NAMALWA (cell line): ENCODE results near the gene NRXN3.

ENCODE experiments used
- DNase-seq: peaks from one replicate; pipeline ENCODE4 v3.0.0-alpha.2; 2015; ENCODE audit warnings: low spot score

NRXN3 gene

GRCh38 chr14:79150226-79150625 lies 980.1 kb downstream of the NRXN3 start:
- DNase-seq, result no peak

GRCh38 chr14:79157369-79157768 lies 987.2 kb downstream of the NRXN3 start:
- no peak for DNase-seq

GRCh38 chr14:79161571-79161970 lies 991.4 kb downstream of the NRXN3 start:
- no peak for DNase-seq

- no peak for DNase-seq
Measured at GRCh38 chr14:79162833-79163232, 992.7 kb downstream of the NRXN3 start.

- DNase-seq, result no peak
Measured at GRCh38 chr14:79165471-79166090, 995.4 kb downstream of the NRXN3 start.

- no peak for DNase-seq
Measured at GRCh38 chr14:79166171-79166570, 996.0 kb downstream of the NRXN3 start.

GRCh38 chr14:79167957-79168356 lies 997.8 kb downstream of the NRXN3 start:
- no peak for DNase-seq

- no peak for DNase-seq
Measured at GRCh38 chr14:79175671-79176070, 1005.5 kb downstream of the NRXN3 start.

GRCh38 chr14:79177106-79177505 lies 1006.9 kb downstream of the NRXN3 start:
- DNase-seq, result no peak

GRCh38 chr14:79178719-79179118 lies 1008.5 kb downstream of the NRXN3 start:
- no peak for DNase-seq

- no peak for DNase-seq
Measured at GRCh38 chr14:79179985-79180384, 1009.8 kb downstream of the NRXN3 start.

GRCh38 chr14:79180656-79181055 lies 1010.5 kb downstream of the NRXN3 start:
- DNase-seq, result no peak

- no peak for DNase-seq
Measured at GRCh38 chr14:79186523-79186922, 1016.4 kb downstream of the NRXN3 start.

GRCh38 chr14:79193689-79194477 lies 1023.7 kb downstream of the NRXN3 start:
- DNase-seq, result no peak

- no peak for DNase-seq
Measured at GRCh38 chr14:79196216-79196615, 1026.0 kb downstream of the NRXN3 start.

GRCh38 chr14:79197516-79197915 lies 1027.3 kb downstream of the NRXN3 start:
- no peak for DNase-seq

GRCh38 chr14:79199217-79199616 lies 1029.0 kb downstream of the NRXN3 start:
- DNase-seq, result no peak

- DNase-seq, result no peak
Measured at GRCh38 chr14:79201564-79202207, 1031.5 kb downstream of the NRXN3 start.

GRCh38 chr14:79204591-79204990 lies 1034.4 kb downstream of the NRXN3 start:
- no peak for DNase-seq

- DNase-seq, result no peak
Measured at GRCh38 chr14:79209418-79209817, 1039.2 kb downstream of the NRXN3 start.

- DNase-seq, result no peak
Measured at GRCh38 chr14:79225815-79226214, 1055.6 kb downstream of the NRXN3 start.

GRCh38 chr14:79229383-79229909 lies 1059.3 kb downstream of the NRXN3 start:
- DNase-seq, result no peak

GRCh38 chr14:79242666-79243065 lies 1072.5 kb downstream of the NRXN3 start:
- no peak for DNase-seq
